Activated T-helper 17 cell treated with anti-CD3 and anti-CD28 coated beads, Interleukin-2, amount 50 U/mL, for 72 hours (primary cell): ENCODE results near the gene CA10. TPM values are rescaled to one million over a fixed set of nuclear protein-coding genes. Genes with fewer than 3 reads are reported as not detected.

Experiments used
- ATAC-seq: fragments of 150-1000 bp; cut with Tn5 transposase; replicated peaks from 2 replicates; pipeline ENCODE4 v1.10.0; 2021; ENCODE audit warnings: mild to moderate bottlenecking, moderate library complexity
- H3K27ac Mint-ChIP-seq: one replicate; pipeline ENCODE4 v1.8.0; 2022; ENCODE audit warnings: mixed read lengths
- H3K27me3 Mint-ChIP-seq: one replicate; pipeline ENCODE4 v1.8.0; 2022; ENCODE audit warnings: mixed read lengths
- H3K36me3 Mint-ChIP-seq: one replicate; pipeline ENCODE4 v1.8.0; 2022; ENCODE audit warnings: low read depth, mild to moderate bottlenecking, mixed read lengths
- H3K4me1 Mint-ChIP-seq: one replicate; pipeline ENCODE4 v1.8.0; 2022; ENCODE audit warnings: mixed read lengths
- H3K4me3 Mint-ChIP-seq: one replicate; pipeline ENCODE4 v1.8.0; 2022; ENCODE audit warnings: mild to moderate bottlenecking, mixed read lengths
- H3K9me3 Mint-ChIP-seq: one replicate; pipeline ENCODE4 v1.8.0; 2022; ENCODE audit warnings: mixed read lengths
- total RNA-seq, 2 donors: library from RNA; stranded (reverse); gene quantifications; one replicate each; pipeline ENCODE4 v1.2.3, GENCODE V29; 2022

The CA10 gene
- total RNA-seq, 2 donors from 2014 or later: 0.56 TPM; not detected in 1

DNA sequence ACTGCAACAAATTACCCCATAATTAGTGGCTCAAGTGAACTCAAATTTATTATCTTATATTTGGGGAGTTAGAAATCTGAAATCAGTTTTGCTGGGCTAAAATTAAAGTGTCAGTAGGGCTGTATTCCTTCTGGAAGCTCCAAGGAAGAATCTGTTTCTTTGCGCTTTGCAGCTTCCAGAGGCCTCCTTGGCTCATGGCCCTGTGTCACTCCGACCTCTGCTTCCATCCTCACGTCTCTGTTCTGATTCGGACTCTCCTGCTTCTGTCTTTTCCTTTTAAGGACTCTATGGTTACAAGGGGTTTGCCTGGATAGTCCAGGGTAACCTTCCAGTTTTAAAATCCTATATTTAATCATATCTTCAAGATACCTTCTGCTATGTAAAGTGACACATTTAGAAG, 232.1 kb downstream of the CA10 start:
- no peak for ATAC-seq
- Mint-ChIP-seq H3K4me1 (no peaks in the 10 kb centered on the region), H3K9me3 (peaks cover 6% of the 10 kb centered on the region), H3K4me3 (no peak overlapping the region), H3K36me3 (no peaks in the 10 kb centered on the region), H3K27me3 (peaks cover 9% of the 10 kb centered on the region), H3K27ac (no peak overlapping the region)

GRCh38 chr17:51921500-51921899, 237.0 kb downstream of the CA10 start:
- peaks cover 7% of the 10 kb centered on the region for H3K27me3 Mint-ChIP-seq
- no peak for ATAC-seq
- H3K36me3 Mint-ChIP-seq: no peaks in the 10 kb centered on the region
- H3K27ac Mint-ChIP-seq: no peak overlapping the region
- no peak overlapping the region for H3K4me3 Mint-ChIP-seq
- H3K9me3 Mint-ChIP-seq: no peaks in the 10 kb centered on the region
- H3K4me1 Mint-ChIP-seq: no peaks in the 10 kb centered on the region

GRCh38 chr17:51914577-51914976, 243.9 kb downstream of the CA10 start:
- no peaks in the 10 kb centered on the region for H3K4me1 Mint-ChIP-seq
- H3K27me3 Mint-ChIP-seq: peaks cover 15% of the 10 kb centered on the region
- H3K36me3 Mint-ChIP-seq: no peaks in the 10 kb centered on the region
- no peak for ATAC-seq
- H3K4me3 Mint-ChIP-seq: no peak overlapping the region
- no peak overlapping the region for H3K27ac Mint-ChIP-seq
- H3K9me3 Mint-ChIP-seq: no peaks in the 10 kb centered on the region

DNA sequence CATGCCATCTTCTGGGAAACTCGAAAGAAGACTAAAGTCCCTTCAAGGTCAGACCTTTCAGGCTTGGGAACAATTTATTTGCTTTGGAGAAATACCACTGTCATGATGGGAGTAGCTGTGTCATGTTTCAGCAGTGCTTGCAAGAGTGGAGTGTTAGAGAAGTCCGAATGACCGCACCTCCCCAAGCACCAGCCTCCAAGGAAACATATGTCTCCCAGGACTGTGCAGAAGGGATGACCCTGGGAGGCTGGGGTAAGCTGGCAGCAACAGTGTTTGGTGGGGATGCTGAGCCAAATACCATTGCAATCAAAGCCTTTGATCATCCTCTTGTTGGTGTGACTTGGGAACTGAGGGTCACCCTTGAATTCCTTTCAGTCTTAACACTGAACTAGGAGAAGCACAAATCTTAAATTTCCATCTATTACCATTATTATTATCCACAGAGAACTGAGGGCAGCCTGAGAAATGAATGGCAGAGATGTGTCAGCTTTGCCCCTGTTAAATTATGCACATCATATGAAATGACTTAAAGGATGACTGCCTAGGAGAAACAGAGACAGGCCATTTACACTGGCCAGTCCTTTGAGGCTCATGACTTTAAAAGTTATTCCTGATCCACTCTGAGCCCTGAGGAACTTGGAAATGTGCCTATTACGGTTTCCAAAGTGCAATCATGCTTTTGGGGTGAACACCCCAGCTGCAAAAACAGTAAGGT, 244.9 kb downstream of the CA10 start:
- Mint-ChIP-seq H3K36me3 (no peaks in the 10 kb centered on the region), H3K4me1 (no peaks in the 10 kb centered on the region), H3K4me3 (no peak overlapping the region), H3K27ac (no peak overlapping the region), H3K9me3 (no peaks in the 10 kb centered on the region), H3K27me3 (peaks cover 15% of the 10 kb centered on the region)
- ATAC-seq: no peak

GRCh38 chr17:51912939-51913338, 245.6 kb downstream of the CA10 start:
- no peaks in the 10 kb centered on the region for H3K9me3 Mint-ChIP-seq
- ATAC-seq: no peak
- H3K27ac Mint-ChIP-seq: no peak overlapping the region
- no peaks in the 10 kb centered on the region for H3K36me3 Mint-ChIP-seq
- H3K4me3 Mint-ChIP-seq: no peak overlapping the region
- peaks cover 15% of the 10 kb centered on the region for H3K27me3 Mint-ChIP-seq
- H3K4me1 Mint-ChIP-seq: no peaks in the 10 kb centered on the region

DNA sequence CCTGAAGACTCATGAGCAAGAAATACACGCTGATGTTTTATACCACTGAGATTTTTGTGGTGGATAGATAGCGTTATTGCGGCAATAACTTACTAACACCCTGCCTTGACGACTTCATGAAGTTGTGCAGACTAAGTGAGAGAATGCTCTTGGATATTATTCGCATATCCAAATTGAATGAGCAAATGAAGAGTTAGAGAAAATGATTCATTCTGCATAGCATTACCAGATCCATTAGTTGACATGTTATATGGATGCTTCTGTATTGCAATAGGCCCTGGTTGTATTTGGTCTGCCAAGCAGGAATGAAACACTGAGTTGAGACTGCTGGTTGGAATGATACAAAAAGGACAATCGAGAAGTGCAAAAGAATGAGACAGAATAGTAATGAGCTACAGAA, 247.3 kb downstream of the CA10 start:
- Mint-ChIP-seq H3K4me1 (no peaks in the 10 kb centered on the region), H3K4me3 (no peak overlapping the region), H3K36me3 (no peaks in the 10 kb centered on the region), H3K27me3 (peaks cover 12% of the 10 kb centered on the region), H3K9me3 (no peaks in the 10 kb centered on the region), H3K27ac (no peak overlapping the region)
- ATAC-seq: no peak

DNA sequence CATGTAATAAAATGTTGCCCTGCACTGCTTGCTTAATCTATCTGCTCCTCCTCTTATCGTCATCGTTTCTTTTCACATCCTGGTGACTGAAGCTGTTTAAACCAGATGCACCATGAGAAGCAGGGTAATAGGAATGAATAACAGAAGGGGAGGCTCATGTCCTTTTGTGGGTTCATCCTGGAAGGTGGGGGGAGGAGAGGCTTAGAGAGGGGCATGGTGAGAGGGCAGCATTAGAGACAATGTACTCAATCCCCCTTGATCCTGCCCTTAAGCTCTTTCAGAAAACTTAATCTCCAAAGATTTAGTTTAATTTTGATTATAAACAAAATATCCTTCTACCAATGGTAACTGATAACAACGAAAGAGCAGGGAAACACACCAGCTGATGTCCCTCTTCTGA, 248.5 kb downstream of the CA10 start:
- no peaks in the 10 kb centered on the region for H3K4me1 Mint-ChIP-seq
- no peaks in the 10 kb centered on the region for H3K36me3 Mint-ChIP-seq
- no peaks in the 10 kb centered on the region for H3K9me3 Mint-ChIP-seq
- no peak overlapping the region for H3K4me3 Mint-ChIP-seq
- H3K27ac Mint-ChIP-seq: no peak overlapping the region
- peaks cover 6% of the 10 kb centered on the region for H3K27me3 Mint-ChIP-seq
- ATAC-seq: no peak

DNA sequence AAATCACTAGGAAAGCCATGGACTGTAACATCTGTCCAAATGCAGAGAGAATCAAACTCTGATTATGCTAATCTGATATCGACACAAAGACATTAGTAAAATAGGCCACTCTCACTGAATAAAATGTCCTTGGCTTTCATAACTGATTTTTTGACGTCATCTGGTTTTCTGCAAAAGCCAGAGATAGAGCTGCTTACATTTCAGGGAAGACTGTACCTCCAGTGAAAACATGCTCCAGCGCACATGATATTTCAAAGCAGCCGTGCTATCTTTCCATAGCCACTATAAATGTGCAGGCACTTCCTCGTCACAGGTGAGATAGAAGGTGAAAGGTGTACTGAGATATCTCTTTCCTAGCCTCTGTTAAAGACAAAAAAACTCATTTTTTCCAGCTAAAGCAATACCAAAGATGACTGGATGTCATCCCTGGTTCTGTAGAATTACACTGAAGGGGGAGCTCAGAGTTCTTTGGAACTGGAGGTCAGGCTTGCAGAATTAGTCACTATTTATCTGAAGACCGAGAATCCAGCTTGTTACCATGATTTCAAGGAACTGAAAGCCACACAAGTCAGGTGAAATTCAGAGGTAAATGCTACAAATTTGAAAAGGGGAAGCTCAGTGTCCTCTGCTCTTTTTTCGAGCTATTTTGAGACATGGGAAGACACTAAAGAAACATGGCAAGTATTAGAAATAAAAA, 249.5 kb downstream of the CA10 start:
- H3K4me1 Mint-ChIP-seq: no peaks in the 10 kb centered on the region
- H3K27ac Mint-ChIP-seq: no peak overlapping the region
- H3K36me3 Mint-ChIP-seq: no peaks in the 10 kb centered on the region
- H3K9me3 Mint-ChIP-seq: no peaks in the 10 kb centered on the region
- no peak overlapping the region for H3K4me3 Mint-ChIP-seq
- ATAC-seq: no peak
- peaks cover 6% of the 10 kb centered on the region for H3K27me3 Mint-ChIP-seq

DNA sequence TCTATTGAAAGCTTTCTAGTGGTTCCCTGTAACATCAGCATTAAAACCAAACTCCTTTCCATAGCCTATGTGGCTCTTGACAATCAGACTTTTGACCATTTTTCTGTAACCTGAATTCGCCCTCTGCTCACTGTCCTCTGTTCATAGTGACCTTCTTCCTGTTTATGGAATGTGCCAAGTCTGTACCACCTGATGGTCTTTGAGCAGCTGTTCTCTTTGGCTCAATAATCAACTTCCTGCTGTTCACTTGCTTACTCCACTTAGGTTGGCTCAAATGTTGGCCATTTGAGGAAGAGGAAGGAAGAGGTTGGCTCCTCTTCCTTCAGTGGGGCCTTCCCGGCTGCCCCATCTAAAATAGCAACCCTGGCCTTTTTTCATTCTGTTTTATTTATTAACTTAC, 251.5 kb downstream of the CA10 start:
- ATAC-seq: no peak
- Mint-ChIP-seq H3K4me3 (no peak overlapping the region), H3K36me3 (no peaks in the 10 kb centered on the region), H3K27me3 (peaks cover 9% of the 10 kb centered on the region), H3K27ac (no peak overlapping the region), H3K9me3 (no peaks in the 10 kb centered on the region), H3K4me1 (no peaks in the 10 kb centered on the region)

DNA sequence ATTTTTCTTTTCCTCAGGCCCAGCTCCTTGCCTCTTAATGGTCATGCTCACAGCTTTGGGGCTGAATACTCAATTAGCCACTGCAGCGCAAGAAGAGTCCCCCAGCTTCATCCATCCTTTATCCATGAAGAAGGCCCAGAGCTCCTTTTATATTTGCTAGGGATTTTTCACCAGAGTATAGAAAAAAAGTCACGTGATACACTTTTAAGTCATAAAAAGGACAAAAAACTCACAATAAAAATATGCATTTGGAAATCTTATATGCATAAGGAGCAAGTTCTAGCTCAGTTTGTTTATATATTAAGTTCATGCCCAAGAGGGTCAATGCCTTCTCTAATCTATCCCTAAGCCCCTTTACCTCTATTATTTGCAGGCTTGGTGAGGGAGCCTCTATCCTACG, 254.1 kb downstream of the CA10 start:
- Mint-ChIP-seq H3K9me3 (no peaks in the 10 kb centered on the region), H3K27ac (no peak overlapping the region), H3K4me1 (no peaks in the 10 kb centered on the region), H3K36me3 (no peaks in the 10 kb centered on the region), H3K27me3 (peaks cover 8% of the 10 kb centered on the region), H3K4me3 (no peak overlapping the region)
- ATAC-seq: no peak

GRCh38 chr17:51901242-51901641, 257.3 kb downstream of the CA10 start:
- Mint-ChIP-seq H3K9me3 (no peaks in the 10 kb centered on the region), H3K4me3 (no peak overlapping the region), H3K36me3 (no peaks in the 10 kb centered on the region), H3K27ac (no peak overlapping the region), H3K4me1 (no peaks in the 10 kb centered on the region), H3K27me3 (peaks cover 18% of the 10 kb centered on the region)
- no peak for ATAC-seq

DNA sequence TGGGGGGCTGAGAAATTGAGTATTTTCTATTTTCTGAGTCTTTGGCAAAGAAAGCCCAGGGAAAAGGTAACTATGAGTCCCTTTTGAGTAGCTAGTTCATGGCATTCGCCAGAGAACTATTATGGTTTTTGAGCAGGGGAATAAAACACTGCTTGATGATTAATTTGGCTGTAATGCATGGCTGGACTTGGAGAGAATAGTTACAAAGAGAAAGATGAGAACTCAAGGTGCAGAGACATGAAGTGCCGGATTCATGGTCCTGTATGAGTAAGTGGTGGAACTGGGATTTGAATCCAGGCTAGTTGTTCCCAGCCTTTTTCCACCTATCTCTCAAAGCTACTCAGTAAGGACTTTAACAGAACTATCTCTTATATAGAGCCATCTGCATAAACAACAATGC, 266.6 kb downstream of the CA10 start:
- Mint-ChIP-seq H3K9me3 (no peaks in the 10 kb centered on the region), H3K27ac (no peak overlapping the region), H3K4me1 (no peaks in the 10 kb centered on the region), H3K27me3 (no peaks in the 10 kb centered on the region), H3K36me3 (no peaks in the 10 kb centered on the region), H3K4me3 (no peak overlapping the region)
- ATAC-seq: no peak

GRCh38 chr17:51890710-51891109, 267.8 kb downstream of the CA10 start:
- Mint-ChIP-seq H3K4me1 (no peaks in the 10 kb centered on the region), H3K27me3 (peaks cover 1% of the 10 kb centered on the region), H3K9me3 (no peaks in the 10 kb centered on the region), H3K27ac (no peak overlapping the region), H3K36me3 (no peaks in the 10 kb centered on the region), H3K4me3 (no peak overlapping the region)
- no peak for ATAC-seq

GRCh38 chr17:51888816-51889215, 269.7 kb downstream of the CA10 start:
- no peak overlapping the region for H3K27ac Mint-ChIP-seq

DNA sequence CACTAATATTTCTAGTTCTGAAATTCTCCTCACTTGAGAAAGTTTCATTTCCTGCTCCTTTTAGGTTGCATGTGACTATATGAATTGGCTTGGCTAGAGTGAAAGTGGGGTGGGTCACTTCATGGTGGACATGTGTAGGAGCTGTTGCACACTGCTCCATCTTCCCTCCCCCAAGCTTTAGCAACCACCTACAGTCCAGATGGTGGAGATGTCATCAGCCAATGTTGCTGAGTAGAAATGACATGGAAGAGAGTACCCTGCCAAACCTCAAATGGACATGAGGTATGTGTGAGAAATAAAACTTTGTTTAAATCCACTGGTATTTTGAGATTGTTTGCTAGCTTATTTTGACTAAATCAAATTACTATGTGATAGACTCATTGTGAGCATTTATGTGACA, 281.5 kb downstream of the CA10 start:
- Mint-ChIP-seq H3K9me3 (no peaks in the 10 kb centered on the region), H3K27ac (no peak overlapping the region), H3K36me3 (no peaks in the 10 kb centered on the region), H3K4me1 (no peaks in the 10 kb centered on the region), H3K4me3 (no peak overlapping the region), H3K27me3 (peaks cover 3% of the 10 kb centered on the region)
- no peak for ATAC-seq

More at GRCh38 chr17:51888816-51889215, 269.7 kb downstream of the CA10 start:
- H3K36me3 Mint-ChIP-seq: no peaks in the 10 kb centered on the region
- H3K4me1 Mint-ChIP-seq: no peaks in the 10 kb centered on the region
- no peaks in the 10 kb centered on the region for H3K9me3 Mint-ChIP-seq
- ATAC-seq: no peak
- no peak overlapping the region for H3K4me3 Mint-ChIP-seq
- peaks cover 10% of the 10 kb centered on the region for H3K27me3 Mint-ChIP-seq
